ENCODE data around the gene PPFIA2. TPM values are rescaled to one million over a fixed set of nuclear protein-coding genes. Genes with fewer than 3 reads are reported as not detected.

PPFIA2 gene
- polyA plus RNA-seq, 1 donor (not counting 4 experiments of a cell fraction or from before 2014, with no cell fraction given), result not detected

DNA sequence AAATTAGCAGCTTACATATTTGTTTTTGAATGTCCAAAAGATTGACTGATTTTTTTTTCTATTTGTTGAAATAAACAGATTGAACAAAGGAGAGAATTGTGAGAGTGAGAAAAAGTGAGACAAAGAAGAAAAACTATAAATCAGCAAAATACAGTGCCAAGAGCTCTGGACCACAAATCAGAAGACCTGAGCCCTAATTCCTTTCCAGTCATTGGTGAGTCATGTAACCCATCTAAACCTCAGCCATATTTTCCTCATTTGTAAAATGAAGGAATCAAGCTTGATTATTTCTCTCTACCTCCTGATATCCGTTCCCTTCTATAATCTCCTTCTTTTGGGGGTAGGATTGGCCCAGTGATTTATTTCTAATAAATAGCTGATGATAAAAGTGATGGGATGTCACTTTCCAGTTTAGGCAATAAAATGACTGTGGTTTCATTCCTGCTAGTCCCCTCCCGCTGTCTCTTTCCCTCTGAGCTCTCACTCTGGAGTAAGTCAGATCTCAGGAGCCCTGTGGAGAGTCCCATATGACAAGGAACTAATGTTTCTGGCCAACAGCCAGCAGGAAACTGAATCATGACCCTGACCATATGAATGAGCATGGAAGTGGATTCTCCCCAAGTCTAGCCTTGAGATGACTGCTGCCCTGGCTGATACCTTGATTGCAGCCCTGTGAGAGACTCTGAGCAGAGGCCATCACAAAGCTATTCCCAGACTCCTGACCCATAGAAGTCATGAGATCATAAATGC lies 462.4 kb downstream of the PPFIA2 start:
- FAIRE-seq, result no peak
- Histone ChIP-seq H3K79me2 (ENCODE audit: control insufficient read depth, insufficient read depth, low read length) (no peaks in the 10 kb centered on the region), H3K27ac (ENCODE audit: control insufficient read depth, insufficient read depth, low read length) (no peak overlapping the region), H3K4me2 (ENCODE audit: control insufficient read depth, extremely low read depth, insufficient read depth, low read depth, low read length) (no peak overlapping the region), H3K27me3 (ENCODE audit: control insufficient read depth, extremely low read depth, insufficient read depth, low read length) (no peaks in the 10 kb centered on the region), H2AFZ (ENCODE audit: control insufficient read depth, low read length) (no peak overlapping the region), H3K4me3 (ENCODE audit: control insufficient read depth in 2 of 3, extremely low read depth in 1 of 3, insufficient read depth in 2 of 3, low read depth in 1 of 3, low read length in 3 of 3) (no peak overlapping the region), H3K36me3 (ENCODE audit: control insufficient read depth in 2 of 2, extremely low read depth in 1 of 2, insufficient read depth in 2 of 2, low read length in 2 of 2) (no peaks in the 10 kb centered on the region), H3K9ac (ENCODE audit: control insufficient read depth, extremely low read depth, insufficient read depth, low read length) (no peak overlapping the region), H4K20me1 (ENCODE audit: control insufficient read depth, extremely low read depth, insufficient read depth, low read length) (no peaks in the 10 kb centered on the region), H3K9me1 (ENCODE audit: control insufficient read depth, extremely low read depth, insufficient read depth, low read length) (no peaks in the 10 kb centered on the region), H3K4me1 (ENCODE audit: control insufficient read depth, extremely low read depth, insufficient read depth, low read length) (no peaks in the 10 kb centered on the region), H3K9me3 (ENCODE audit: control insufficient read depth, low read depth, low read length) (no peaks in the 10 kb centered on the region)
- no peak for DNase-seq (ENCODE audit: low read depth, low spot score)
- TF ChIP-seq EZH2 (IDR thresholded peaks at IDR 0.05; ENCODE audit: low read length), result no peak
- TF ChIP-seq, protein P1, sequence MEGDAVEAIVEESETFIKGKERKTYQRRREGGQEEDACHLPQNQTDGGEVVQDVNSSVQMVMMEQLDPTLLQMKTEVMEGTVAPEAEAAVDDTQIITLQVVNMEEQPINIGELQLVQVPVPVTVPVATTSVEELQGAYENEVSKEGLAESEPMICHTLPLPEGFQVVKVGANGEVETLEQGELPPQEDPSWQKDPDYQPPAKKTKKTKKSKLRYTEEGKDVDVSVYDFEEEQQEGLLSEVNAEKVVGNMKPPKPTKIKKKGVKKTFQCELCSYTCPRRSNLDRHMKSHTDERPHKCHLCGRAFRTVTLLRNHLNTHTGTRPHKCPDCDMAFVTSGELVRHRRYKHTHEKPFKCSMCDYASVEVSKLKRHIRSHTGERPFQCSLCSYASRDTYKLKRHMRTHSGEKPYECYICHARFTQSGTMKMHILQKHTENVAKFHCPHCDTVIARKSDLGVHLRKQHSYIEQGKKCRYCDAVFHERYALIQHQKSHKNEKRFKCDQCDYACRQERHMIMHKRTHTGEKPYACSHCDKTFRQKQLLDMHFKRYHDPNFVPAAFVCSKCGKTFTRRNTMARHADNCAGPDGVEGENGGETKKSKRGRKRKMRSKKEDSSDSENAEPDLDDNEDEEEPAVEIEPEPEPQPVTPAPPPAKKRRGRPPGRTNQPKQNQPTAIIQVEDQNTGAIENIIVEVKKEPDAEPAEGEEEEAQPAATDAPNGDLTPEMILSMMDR (optimal IDR thresholded peaks at IDR 0.05 in 1 of 3, IDR thresholded peaks at IDR 0.05 in 1 of 3, conservative IDR thresholded peaks at IDR 0.05 in 1 of 3; ENCODE audit: extremely low read depth in 1 of 3, insufficient read depth in 2 of 3, low read length in 3 of 3), result no peak
- dilution Hi-C loops (cut with MboI; ENCODE audit: extremely low pct_ligation_motif_present, low sequenced_read_pairs), result no loop called here

DNA sequence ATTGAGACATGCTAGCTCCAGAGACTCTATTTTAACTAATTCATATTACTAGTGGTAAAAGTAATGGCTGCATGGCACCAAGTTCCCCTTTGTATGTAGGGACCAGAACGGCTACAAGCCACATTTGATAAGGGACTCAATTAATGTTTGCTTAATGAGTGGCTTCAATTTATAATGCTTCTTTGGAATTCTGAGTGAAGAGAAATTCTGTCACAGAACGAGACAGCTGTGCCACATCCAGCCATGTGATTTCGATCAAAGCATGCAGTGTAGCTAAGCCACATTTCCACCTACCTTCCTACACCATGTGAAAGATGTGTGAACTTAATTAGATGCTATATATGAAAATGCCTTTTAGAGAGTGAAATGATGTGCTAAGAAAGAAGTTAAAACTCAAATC lies 463.9 kb downstream of the PPFIA2 start:
- Histone ChIP-seq H3K27ac (ENCODE audit: control insufficient read depth, insufficient read depth, low read length) (no peak overlapping the region), H3K9ac (ENCODE audit: control insufficient read depth, extremely low read depth, insufficient read depth, low read length) (no peak overlapping the region), H3K36me3 (ENCODE audit: control insufficient read depth in 2 of 2, extremely low read depth in 1 of 2, insufficient read depth in 2 of 2, low read length in 2 of 2) (no peaks in the 10 kb centered on the region), H3K27me3 (ENCODE audit: control insufficient read depth, extremely low read depth, insufficient read depth, low read length) (no peaks in the 10 kb centered on the region), H3K79me2 (ENCODE audit: control insufficient read depth, insufficient read depth, low read length) (no peaks in the 10 kb centered on the region), H3K4me3 (ENCODE audit: control insufficient read depth in 2 of 3, extremely low read depth in 1 of 3, insufficient read depth in 2 of 3, low read depth in 1 of 3, low read length in 3 of 3) (no peak overlapping the region), H3K9me1 (ENCODE audit: control insufficient read depth, extremely low read depth, insufficient read depth, low read length) (no peaks in the 10 kb centered on the region), H3K9me3 (ENCODE audit: control insufficient read depth, low read depth, low read length) (no peaks in the 10 kb centered on the region), H4K20me1 (ENCODE audit: control insufficient read depth, extremely low read depth, insufficient read depth, low read length) (no peaks in the 10 kb centered on the region), H3K4me1 (ENCODE audit: control insufficient read depth, extremely low read depth, insufficient read depth, low read length) (no peaks in the 10 kb centered on the region), H2AFZ (ENCODE audit: control insufficient read depth, low read length) (no peak overlapping the region), H3K4me2 (ENCODE audit: control insufficient read depth, extremely low read depth, insufficient read depth, low read depth, low read length) (no peak overlapping the region)
- TF ChIP-seq EZH2 (IDR thresholded peaks at IDR 0.05; ENCODE audit: low read length), result no peak
- TF ChIP-seq, protein P1 (optimal IDR thresholded peaks at IDR 0.05 in 1 of 3, IDR thresholded peaks at IDR 0.05 in 1 of 3, conservative IDR thresholded peaks at IDR 0.05 in 1 of 3; ENCODE audit: extremely low read depth in 1 of 3, insufficient read depth in 2 of 3, low read length in 3 of 3), result no peak
- no peak for FAIRE-seq
- DNase-seq (ENCODE audit: low read depth, low spot score), result no peak
- dilution Hi-C loops (cut with MboI; ENCODE audit: extremely low pct_ligation_motif_present, low sequenced_read_pairs), result no loop called here
